HG03280 (cell line): ENCODE data around the gene CIB1.

Source experiments
- ATAC-seq: cut with Tn5 transposase; IDR thresholded peaks from one replicate; pipeline ENCODE4 v1.9.1; 2021; ENCODE audit warnings: mild to moderate bottlenecking, moderate library complexity; ENCODE audit not compliant: unreplicated experiment

CIB1 gene

DNA sequence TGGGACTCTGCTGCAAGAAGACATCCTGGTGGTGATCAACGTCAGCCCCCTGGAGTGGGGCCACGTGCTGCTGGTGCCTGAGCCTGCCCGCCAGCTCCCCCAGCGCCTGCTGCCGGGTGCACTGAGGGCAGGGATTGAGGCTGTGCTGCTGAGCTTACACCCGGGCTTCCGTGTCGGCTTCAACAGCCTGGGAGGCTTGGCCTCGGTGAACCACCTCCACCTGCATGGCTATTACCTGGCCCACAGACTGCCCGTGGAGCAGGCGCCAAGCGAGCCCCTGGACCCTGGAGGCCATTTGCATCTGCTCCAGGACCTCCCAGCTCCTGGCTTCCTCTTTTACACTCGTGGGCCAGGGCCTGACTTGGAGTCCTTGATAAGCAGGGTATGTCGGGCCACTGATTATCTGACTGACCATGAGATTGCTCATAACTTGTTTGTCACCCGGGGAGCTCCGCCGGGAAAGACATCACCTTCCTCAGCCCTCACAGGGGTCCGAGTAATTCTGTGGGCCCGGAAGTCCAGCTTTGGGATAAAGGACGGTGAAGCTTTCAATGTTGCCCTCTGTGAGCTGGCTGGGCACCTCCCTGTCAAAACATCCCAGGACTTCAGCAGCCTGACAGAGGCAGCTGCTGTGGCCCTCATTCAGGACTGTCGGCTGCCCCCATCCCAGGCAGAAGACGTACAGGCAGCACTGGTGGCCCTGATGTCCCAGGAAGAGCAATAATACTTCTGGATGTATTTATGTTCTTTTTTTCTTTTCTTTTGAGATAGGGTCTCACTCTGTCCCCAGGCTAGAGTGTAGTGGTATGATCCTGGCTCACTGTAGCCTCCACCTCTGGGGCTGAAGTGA is 7.8 kb upstream of the CIB1 start:
- no peak for ATAC-seq

DNA sequence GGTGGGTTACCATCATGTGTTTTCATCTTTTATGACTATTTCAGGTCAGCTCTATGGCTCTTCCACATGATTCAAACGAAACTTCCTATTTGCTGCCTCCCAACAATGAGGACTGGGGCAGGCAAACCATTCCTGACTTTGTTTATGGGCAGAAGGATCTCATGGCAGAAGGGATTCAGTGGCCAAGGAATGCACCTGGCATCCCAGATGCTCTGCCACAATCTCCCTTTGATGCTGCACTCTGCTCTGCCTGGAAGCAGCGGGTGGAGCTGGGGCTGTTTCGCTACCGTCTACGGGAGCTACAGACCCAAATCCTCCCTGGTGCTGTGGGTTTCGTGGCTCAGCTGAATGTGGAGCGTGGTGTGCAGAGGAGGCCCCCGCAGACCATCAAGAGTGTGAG is 7.1 kb upstream of the CIB1 start:
- ATAC-seq = no peak

DNA sequence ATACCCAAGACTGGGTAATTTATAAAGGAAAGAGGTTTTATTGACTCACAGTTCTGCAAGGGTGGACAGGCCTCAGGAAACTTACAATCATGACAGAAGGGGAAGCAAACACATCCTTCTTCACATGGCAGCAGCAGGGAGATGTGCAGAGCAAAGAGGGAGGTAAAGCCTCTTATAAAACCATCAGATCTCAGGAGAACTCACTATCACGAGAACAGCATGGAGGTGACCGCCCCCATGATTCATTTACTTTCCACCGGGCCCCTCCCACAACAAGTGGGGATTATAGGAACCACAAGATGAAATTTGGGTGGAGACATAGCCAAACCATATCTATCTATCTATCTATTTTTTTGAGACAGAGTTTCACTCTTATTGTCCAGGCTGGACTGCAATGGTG is 5.6 kb upstream of the CIB1 start:
- no peak for ATAC-seq

DNA sequence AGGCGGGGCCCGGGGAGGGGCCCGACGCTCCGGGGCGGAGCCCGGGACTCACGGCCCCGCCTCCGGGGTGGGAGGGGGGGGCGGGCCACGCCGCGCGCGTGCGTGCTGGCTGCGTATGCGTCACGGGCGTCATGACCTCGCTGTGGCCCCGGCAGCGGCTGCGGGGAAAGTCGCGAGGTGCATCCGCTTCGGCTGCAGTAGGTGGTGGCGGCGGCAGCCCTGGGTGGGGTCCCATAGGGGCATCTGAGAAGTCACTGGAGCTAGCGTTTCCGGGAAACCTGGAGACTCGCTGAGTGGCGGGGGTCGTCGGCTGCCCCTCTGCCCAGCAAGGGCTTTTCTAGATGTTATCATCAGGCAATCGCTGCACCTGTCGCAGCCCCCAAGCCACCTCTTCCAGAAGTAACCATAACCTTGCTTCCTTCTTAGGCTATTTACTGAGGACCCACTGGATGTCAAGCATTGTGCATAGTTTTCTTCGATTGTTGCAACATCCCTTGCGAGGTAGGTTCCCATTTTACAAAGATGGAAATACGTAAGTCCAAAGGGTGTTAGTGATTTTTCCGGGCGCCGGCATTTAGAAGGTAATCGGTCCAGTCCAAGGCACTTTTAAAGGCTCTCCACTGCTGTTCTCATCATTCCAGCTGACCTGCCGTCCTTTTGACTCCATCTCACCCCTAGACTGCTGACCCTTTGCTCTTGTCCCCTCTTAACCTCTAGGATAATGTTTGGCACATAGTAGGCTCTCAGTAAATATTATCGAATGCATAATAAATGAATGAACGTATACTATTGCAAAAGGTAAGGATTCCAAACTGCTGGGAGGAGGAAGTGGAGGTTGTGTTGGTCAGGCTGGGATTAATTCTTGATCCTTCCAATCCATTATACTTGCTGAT is 601 bp upstream of the CIB1 start, which contains the start of gene GDPGP1:
TSS of gene GDPGP1 (plus strand) at position 114 of the 893 bp plus-strand sequence. CDS start 6,700 bp downstream, outside the sequence.
- no peak for ATAC-seq

- ATAC-seq = no peak
Observed at GRCh38 chr15:90232941-90233386, 777 bp downstream of the CIB1 start.

- no peak for ATAC-seq
Observed at GRCh38 chr15:90232196-90232595, 1.5 kb downstream of the CIB1 start.

- ATAC-seq = no peak
Observed at GRCh38 chr15:90231028-90232017, 2.4 kb downstream of the CIB1 start.

GRCh38 chr15:90230610-90231009 is 3.1 kb downstream of the CIB1 start:
- ATAC-seq = no peak

GRCh38 chr15:90230071-90230494 is 3.7 kb downstream of the CIB1 start:
- ATAC-seq = no peak

GRCh38 chr15:90228960-90229359 is 4.8 kb downstream of the CIB1 start:
- no peak for ATAC-seq

GRCh38 chr15:90227816-90228772 is 5.6 kb downstream of the CIB1 start:
- ATAC-seq = no peak

GRCh38 chr15:90227336-90227735 is 6.4 kb downstream of the CIB1 start:
- ATAC-seq = no peak

DNA sequence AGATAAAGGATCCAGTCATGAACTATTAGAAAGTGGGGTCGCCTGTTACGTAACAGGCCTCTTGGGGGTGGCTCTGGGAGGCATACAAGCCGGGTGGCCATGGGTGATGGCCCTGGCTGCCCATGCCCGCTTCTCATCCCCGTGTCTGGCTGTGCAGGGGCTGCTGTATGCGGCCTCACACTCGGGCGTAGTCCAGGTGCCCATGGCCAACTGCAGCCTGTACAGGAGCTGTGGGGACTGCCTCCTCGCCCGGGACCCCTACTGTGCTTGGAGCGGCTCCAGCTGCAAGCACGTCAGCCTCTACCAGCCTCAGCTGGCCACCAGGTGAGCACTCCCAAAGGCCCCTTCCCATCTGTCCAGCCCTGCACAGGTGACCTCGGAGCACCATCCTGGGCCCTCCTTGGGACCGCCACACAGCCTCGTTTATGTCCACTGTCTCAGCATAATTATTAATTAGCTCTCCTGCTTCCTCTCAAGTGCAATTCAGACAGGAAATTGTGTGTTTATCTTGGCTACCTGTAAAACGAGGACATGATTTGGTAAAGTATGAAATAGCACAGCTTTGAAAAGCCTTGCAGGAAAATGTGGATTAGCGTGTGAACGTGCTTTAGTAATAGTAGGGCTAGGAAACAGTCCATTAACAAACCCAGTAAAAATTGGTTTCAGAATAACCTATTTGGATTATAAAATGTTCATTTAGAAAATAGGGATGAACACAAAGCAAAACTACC is 8.1 kb downstream of the CIB1 start:
- ATAC-seq = no peak

DNA sequence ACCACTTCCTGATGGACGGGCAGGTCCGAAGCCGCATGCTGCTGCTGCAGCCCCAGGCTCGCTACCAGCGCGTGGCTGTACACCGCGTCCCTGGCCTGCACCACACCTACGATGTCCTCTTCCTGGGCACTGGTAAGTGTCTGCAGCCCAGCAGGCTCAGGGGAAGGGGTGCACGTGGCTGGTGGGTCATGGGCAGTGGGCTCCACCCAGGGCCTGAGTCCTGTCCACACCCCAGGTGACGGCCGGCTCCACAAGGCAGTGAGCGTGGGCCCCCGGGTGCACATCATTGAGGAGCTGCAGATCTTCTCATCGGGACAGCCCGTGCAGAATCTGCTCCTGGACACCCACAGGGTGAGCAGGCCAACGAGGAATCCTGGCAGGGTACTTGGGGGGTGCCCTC is 8.7 kb downstream of the CIB1 start:
- no peak for ATAC-seq

DNA sequence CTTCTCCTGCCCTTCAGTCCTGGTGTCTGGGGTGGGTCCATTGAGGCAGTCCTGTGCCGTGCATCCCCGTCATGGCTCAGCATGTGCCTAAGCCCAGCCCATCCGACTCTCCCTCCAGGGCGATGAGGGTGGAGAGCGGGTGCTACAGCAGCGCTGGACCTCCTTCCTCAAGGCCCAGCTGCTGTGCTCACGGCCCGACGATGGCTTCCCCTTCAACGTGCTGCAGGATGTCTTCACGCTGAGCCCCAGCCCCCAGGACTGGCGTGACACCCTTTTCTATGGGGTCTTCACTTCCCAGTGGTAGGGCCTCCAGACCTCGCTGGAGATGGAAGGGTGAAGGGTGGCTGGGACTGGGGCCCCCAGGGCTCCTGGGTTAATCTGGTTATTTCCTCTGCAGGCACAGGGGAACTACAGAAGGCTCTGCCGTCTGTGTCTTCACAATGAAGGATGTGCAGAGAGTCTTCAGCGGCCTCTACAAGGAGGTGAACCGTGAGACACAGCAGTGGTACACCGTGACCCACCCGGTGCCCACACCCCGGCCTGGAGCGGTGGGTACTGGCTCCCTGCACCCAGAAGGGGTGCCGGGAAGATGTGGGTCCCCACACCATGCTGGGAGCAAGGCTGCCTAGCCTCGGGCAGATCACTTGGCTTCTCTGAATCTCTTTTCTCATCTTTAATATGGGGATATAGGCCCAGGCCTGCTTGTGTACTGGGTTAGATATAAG is 10.1 kb downstream of the CIB1 start:
- no peak for ATAC-seq

GRCh38 chr15:90222547-90222946 is 11.2 kb downstream of the CIB1 start:
- ATAC-seq = no peak

GRCh38 chr15:90221246-90221900 is 12.4 kb downstream of the CIB1 start:
- ATAC-seq = no peak
